GM11168 (cell line): ENCODE results near the gene NFKBIE.
"Not testable (repeated sequence)": the region's sequence is repeated elsewhere in the genome, so short reads cannot be mapped to it uniquely, and the experiment has no call there.

Experiments
- in situ Hi-C: fragments of 300-500 bp; cut with MboI; formaldehyde crosslinking; loops from one replicate; pipeline ENCODE4 v1.12.0; 2022; ENCODE audit warnings: low sequenced_read_pairs; ENCODE audit not compliant: unreplicated experiment

NFKBIE gene

GRCh38 chr6:44247338-44248302 lies 17.7 kb downstream of the NFKBIE start:
- in situ Hi-C loops = no loop called here

GRCh38 chr6:44246663-44247337 lies 18.6 kb downstream of the NFKBIE start, which contains the start of gene HSP90AB1:
Gene HSP90AB1, plus strand, starts transcription at chr6:44247101. Its CDS starts 1,529 bp downstream, at chr6:44248630.
- in situ Hi-C loops = no loop called here

GRCh38 chr6:44245912-44246662 lies 19.3 kb downstream of the NFKBIE start:
- in situ Hi-C loops = no loop called here

- in situ Hi-C loops = no loop called here
Observed at GRCh38 chr6:44245391-44245911, 19.9 kb downstream of the NFKBIE start.

- in situ Hi-C loops = no loop called here
Observed at GRCh38 chr6:44243345-44243744, 22.0 kb downstream of the NFKBIE start.

GRCh38 chr6:44238687-44239350 lies 26.5 kb downstream of the NFKBIE start:
- in situ Hi-C loops = loop anchor here (5.0 kb wide), 1 partner anchor 67 kb away; no protein-coding TSS in a partner anchor

GRCh38 chr6:44237813-44238433 lies 27.4 kb downstream of the NFKBIE start:
- in situ Hi-C loops = loop anchor here (5.0 kb wide), 1 partner anchor 66 kb away; no protein-coding TSS in a partner anchor

GRCh38 chr6:44237021-44237812 lies 28.1 kb downstream of the NFKBIE start:
- in situ Hi-C loops = loop anchor here (5.0 kb wide), 1 partner anchor 65 kb away; no protein-coding TSS in a partner anchor

GRCh38 chr6:44235891-44236516 lies 29.3 kb downstream of the NFKBIE start:
- in situ Hi-C loops = loop anchor here (5.0 kb wide), 1 partner anchor 64 kb away; no protein-coding TSS in a partner anchor

GRCh38 chr6:44235269-44235668 lies 30.1 kb downstream of the NFKBIE start:
- in situ Hi-C loops = loop anchor here (5.0 kb wide), 1 partner anchor 63 kb away; no protein-coding TSS in a partner anchor

- in situ Hi-C loops = loop anchor here (5.0 kb wide), 1 partner anchor 62 kb away; no protein-coding TSS in a partner anchor
Observed at GRCh38 chr6:44234101-44235025, 31.0 kb downstream of the NFKBIE start.

- in situ Hi-C loops = no loop called here
Observed at GRCh38 chr6:44233567-44234100, 31.7 kb downstream of the NFKBIE start.

- in situ Hi-C loops = no loop called here
Observed at GRCh38 chr6:44232676-44233566, 32.4 kb downstream of the NFKBIE start.

- in situ Hi-C loops = not testable (repeated sequence)
Observed at GRCh38 chr6:44231426-44231825, 33.9 kb downstream of the NFKBIE start.

GRCh38 chr6:44230034-44230675 lies 35.2 kb downstream of the NFKBIE start:
- in situ Hi-C loops = no loop called here
